OCI-LY7 (cell line): ENCODE data around the gene NRG2. TPM values are rescaled to one million over a fixed set of nuclear protein-coding genes. Genes with fewer than 3 reads are reported as not detected.

Experiments
- BruUV-seq: library from RNA; stranded (reverse); fragments of 400-500 nt; replicated peaks from 2 replicates; lab custom pipeline; 2021; lab: Mats Ljungman, UMichigan
- CTCF ChIA-PET: fragments of 300-600 bp; sonication (Branson Sonifier 250); formaldehyde crosslinking; loops from one replicate; lab custom pipeline; 2022; ENCODE audit warnings: antibody characterized with exemption; ENCODE audit not compliant: unreplicated experiment; lab: Charles Lee
- POLR2A ChIA-PET: fragments of 300-600 bp; sonication (Branson Sonifier 250); formaldehyde crosslinking; loops from one replicate; lab custom pipeline; 2022; ENCODE audit warnings: antibody characterized with exemption; lab: Charles Lee
- DNase-seq: peaks from one replicate; pipeline ENCODE4 v3.0.0-alpha.2; 2015; ENCODE audit warnings: low spot score
- H2AFZ ChIP-seq: fragments of 200-600 bp; sonication (generic), shearing (Covaris generic); 2 replicates; pipeline ENCODE4 v1.6.1; 2014; ENCODE audit warnings: mild to moderate bottlenecking, antibody characterized with exemption, low read length, moderate library complexity
- H3K27ac ChIP-seq: fragments of 200-600 bp; sonication (generic); 2 replicates; pipeline ENCODE4 v1.5.1; 2014; ENCODE audit warnings: mixed run types, low read depth, mild to moderate bottlenecking, moderate library complexity, low read length, inconsistent platforms; ENCODE audit not compliant: poor library complexity, severe bottlenecking
- H3K36me3 ChIP-seq: fragments of 200-600 bp; sonication (generic); 2 replicates; pipeline ENCODE4 v1.6.1; 2014; ENCODE audit warnings: mild to moderate bottlenecking, antibody characterized with exemption, low read length, moderate library complexity, mixed read lengths; ENCODE audit not compliant: insufficient read depth
- H3K4me1 ChIP-seq: fragments of 200-600 bp; sonication (generic); 2 replicates; pipeline ENCODE4 v1.5.1; 2014; ENCODE audit warnings: mild to moderate bottlenecking, low read length; ENCODE audit not compliant: insufficient read depth, poor library complexity, severe bottlenecking
- H3K4me2 ChIP-seq: fragments of 200-600 bp; sonication (generic); 2 replicates; pipeline ENCODE4 v1.6.1; 2014; ENCODE audit warnings: mild to moderate bottlenecking, low read length
- H3K4me3 ChIP-seq: fragments of 200-600 bp; sonication (generic); 2 replicates; pipeline ENCODE4 v1.5.1; 2014; ENCODE audit warnings: mild to moderate bottlenecking, low read depth, low read length; ENCODE audit not compliant: poor library complexity, severe bottlenecking
- H3K79me2 ChIP-seq: fragments of 200-600 bp; sonication (generic); 2 replicates; pipeline ENCODE4 v1.6.1; 2016; ENCODE audit warnings: low read depth, mild to moderate bottlenecking, low read length, moderate library complexity, mixed read lengths; ENCODE audit not compliant: insufficient read depth
- H3K9me2 ChIP-seq: fragments of 200-600 bp; sonication (generic); 2 replicates; pipeline ENCODE4 v1.6.1; 2016; ENCODE audit warnings: mild to moderate bottlenecking, low read length, mixed read lengths; ENCODE audit not compliant: insufficient read depth
- H3K9me3 ChIP-seq: fragments of 200-600 bp; sonication (generic); 2 replicates; pipeline ENCODE4 v1.6.1; 2014; ENCODE audit warnings: mild to moderate bottlenecking, mixed run types, low read length, mixed read lengths
- H4K20me1 ChIP-seq: fragments of 200-600 bp; sonication (generic); 2 replicates; pipeline ENCODE4 v1.6.1; 2014; ENCODE audit warnings: mild to moderate bottlenecking, antibody characterized with exemption, low read length, moderate library complexity, mixed read lengths; ENCODE audit not compliant: insufficient read depth
- EZH2phosphoT487 ChIP-seq: fragments of 200-600 bp; sonication (generic); IDR thresholded peaks from 2 replicates; pipeline ENCODE4 v1.6.1; 2018; ENCODE audit warnings: low read depth, borderline replicate concordance, mild to moderate bottlenecking, mixed run types, antibody characterized with exemption, low read length, moderate library complexity, mixed read lengths
- intact Hi-C: fragments of 100-400 bp; cut with micrococcal nuclease; formaldehyde crosslinking; loops from one replicate; pipeline ENCODE4 v1.10.0; 2022; ENCODE audit not compliant: unreplicated experiment
- total RNA-seq, 2 experiments: library from RNA; depleted of rRNA in 1 of 2; stranded (reverse); fragments of >200 nt in 1 of 2; shearing (Covaris generic) in 1 of 2; gene quantifications; 2 replicates each; pipeline ENCODE4 v1.2.3, GENCODE V29; 2014 to 2022
- TF ChIP-seq, protein P1 (sequence below): fragments of 200-600 bp; sonication (generic); conservative IDR thresholded peaks from 2 replicates; pipeline ENCODE4 v1.5.1; 2014; ENCODE audit warnings: mild to moderate bottlenecking, antibody characterized with exemption, low read length, moderate library complexity, mixed read lengths

The NRG2 gene
- total RNA-seq, 2 experiments from 2014 or later: 1.7 TPM; not detected in 1

DNA sequence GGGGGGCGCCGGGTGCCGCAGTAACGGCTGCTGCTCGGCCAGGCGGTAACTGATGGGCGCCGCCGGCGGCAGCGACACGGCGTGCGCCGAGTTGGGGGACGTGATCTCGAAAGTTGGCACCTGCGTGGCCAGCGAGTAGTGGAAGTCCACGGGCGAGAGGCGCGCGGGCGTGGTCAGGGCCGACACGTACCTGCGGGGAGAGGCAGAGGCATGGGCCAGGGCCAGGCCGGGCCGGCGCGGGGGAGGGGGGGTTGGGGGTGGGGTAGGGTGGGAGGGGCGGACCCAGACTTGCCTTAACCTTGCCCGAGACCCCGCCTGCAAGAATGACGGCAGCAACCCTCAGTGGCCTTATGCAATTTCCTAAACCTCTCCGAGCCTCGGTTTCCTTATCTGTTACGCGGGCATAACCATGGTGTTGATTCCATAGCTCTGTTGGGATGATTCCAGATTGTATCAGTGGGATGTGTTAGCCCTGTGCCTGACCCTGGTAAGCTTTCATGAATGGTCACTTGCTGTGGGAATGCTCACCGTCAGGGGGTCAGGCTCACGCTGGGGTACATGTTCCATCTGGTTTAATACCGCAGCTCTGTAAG is 194.5 kb downstream of the NRG2 start:
- no peak for DNase-seq
- intact Hi-C loops: no loop called here
- H3K9me2 ChIP-seq: no peaks in the 10 kb centered on the region
- CTCF ChIA-PET: no interaction called here
- H2AFZ ChIP-seq: no peak overlapping the region
- H3K36me3 ChIP-seq: no peaks in the 10 kb centered on the region
- peak overlapping the region; percentile 70 for H3K4me2 ChIP-seq
- H3K4me1 ChIP-seq: no peaks in the 10 kb centered on the region
- no TSS peak for BruUV-seq
- H3K79me2 ChIP-seq: no peaks in the 10 kb centered on the region
- H4K20me1 ChIP-seq: no peaks in the 10 kb centered on the region
- POLR2A ChIA-PET: no interaction called here
- no peak overlapping the region for H3K27ac ChIP-seq
- H3K9me3 ChIP-seq: no peaks in the 10 kb centered on the region
- H3K4me3 ChIP-seq: peak overlapping the region; percentile 68
- TF ChIP-seq EZH2phosphoT487: no peak
- TF ChIP-seq, protein P1, sequence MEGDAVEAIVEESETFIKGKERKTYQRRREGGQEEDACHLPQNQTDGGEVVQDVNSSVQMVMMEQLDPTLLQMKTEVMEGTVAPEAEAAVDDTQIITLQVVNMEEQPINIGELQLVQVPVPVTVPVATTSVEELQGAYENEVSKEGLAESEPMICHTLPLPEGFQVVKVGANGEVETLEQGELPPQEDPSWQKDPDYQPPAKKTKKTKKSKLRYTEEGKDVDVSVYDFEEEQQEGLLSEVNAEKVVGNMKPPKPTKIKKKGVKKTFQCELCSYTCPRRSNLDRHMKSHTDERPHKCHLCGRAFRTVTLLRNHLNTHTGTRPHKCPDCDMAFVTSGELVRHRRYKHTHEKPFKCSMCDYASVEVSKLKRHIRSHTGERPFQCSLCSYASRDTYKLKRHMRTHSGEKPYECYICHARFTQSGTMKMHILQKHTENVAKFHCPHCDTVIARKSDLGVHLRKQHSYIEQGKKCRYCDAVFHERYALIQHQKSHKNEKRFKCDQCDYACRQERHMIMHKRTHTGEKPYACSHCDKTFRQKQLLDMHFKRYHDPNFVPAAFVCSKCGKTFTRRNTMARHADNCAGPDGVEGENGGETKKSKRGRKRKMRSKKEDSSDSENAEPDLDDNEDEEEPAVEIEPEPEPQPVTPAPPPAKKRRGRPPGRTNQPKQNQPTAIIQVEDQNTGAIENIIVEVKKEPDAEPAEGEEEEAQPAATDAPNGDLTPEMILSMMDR: no peak

DNA sequence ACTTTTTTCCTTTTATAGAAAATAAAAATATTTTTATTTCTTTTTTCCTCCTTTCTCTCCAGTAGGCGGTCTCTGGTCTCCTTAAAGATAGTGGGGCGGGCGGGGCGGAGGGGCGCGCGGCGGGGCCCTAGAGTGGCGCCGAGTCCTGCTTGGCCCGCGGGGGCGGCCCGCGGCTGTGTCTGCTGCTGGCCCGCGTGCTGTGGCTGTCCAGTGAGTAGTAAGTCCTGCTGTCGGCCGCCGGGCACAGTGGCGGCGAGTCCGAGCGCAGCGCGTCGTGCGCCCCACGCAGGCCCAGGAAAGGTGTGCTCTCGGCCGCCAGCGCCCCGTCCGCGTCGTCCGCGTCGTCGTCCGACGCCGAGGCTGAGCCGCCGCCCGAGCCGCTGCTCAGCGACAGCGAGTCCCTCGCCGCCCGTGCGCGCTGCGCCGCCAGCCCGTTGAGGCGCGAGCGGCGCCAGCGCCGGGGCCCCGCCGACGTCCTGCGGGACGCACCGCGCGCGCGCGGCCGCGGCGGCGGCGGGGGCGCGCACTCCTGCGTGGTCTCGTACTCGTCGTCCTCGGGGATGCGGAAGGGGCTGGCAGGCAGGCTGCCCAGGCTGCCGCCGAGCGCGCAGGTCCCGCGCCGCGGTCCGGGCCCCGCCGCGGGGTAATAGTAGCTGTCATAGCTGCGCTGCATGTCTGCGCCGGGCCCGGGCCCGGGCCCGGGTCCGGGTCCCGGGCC is 195.2 kb downstream of the NRG2 start:
- DNase-seq: peak; percentile 65
- H3K27ac ChIP-seq: no peak overlapping the region
- H3K9me2 ChIP-seq: no peaks in the 10 kb centered on the region
- H3K36me3 ChIP-seq: no peaks in the 10 kb centered on the region
- H3K4me2 ChIP-seq: peak overlapping the region; percentile 70
- intact Hi-C loops: no loop called here
- H3K4me1 ChIP-seq: no peaks in the 10 kb centered on the region
- peak overlapping the region; percentile 68 for H3K4me3 ChIP-seq
- H3K79me2 ChIP-seq: no peaks in the 10 kb centered on the region
- H2AFZ ChIP-seq: no peak overlapping the region
- H4K20me1 ChIP-seq: no peaks in the 10 kb centered on the region
- no TSS peak for BruUV-seq
- ChIA-PET POLR2A (interaction anchor here (0.6 to 0.7 kb wide), 3 partner anchors 38 to 260 kb away, joined by 3 to 5 read pairs (median 3); no protein-coding TSS in a partner anchor), CTCF (interaction anchor here (0.5 kb wide), 1 partner anchor 16 kb away, joined by 3 read pairs; no protein-coding TSS in a partner anchor)
- no peaks in the 10 kb centered on the region for H3K9me3 ChIP-seq
- 0 out of 2 replicates have a peak, but pooled peaks have one; percentile 60 for TF ChIP-seq EZH2phosphoT487
- TF ChIP-seq, protein P1: no peak

DNA sequence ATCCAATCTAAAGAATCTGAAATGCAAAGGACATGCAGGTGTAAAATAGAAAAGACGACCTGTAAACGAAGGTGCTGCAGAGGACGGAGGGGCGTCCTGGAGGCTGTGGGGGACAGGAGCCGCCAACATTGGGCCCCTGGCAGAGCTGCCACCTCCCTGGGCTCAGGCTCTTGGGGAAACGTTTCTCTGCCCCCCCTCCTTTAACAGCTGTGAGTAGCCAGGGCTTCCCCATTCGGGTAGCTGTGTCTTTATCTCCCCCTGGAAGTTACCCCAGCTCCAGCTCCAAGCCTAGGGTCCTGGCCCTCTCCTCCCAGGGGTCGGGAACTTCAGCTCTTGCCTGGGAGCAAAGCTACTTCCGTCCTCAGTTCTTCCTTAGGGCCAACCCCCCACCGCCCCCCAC is 196.0 kb downstream of the NRG2 start:
- no TSS peak for BruUV-seq
- TF ChIP-seq, protein P1: no peak
- no peak for TF ChIP-seq EZH2phosphoT487
- intact Hi-C loops: no loop called here

More for the DNA sequence above, 196.0 kb downstream of the NRG2 start:
- Histone ChIP-seq H3K9me3 (no peaks in the 10 kb centered on the region), H3K9me2 (no peaks in the 10 kb centered on the region), H3K36me3 (no peaks in the 10 kb centered on the region), H3K27ac (no peak overlapping the region), H2AFZ (no peak overlapping the region), H3K79me2 (no peaks in the 10 kb centered on the region), H3K4me3 (no peak overlapping the region), H3K4me2 (0 out of 2 replicates have a peak overlapping the region, but pooled peaks have one; percentile 18), H3K4me1 (no peaks in the 10 kb centered on the region), H4K20me1 (no peaks in the 10 kb centered on the region)
- no peak for DNase-seq
- POLR2A ChIA-PET: interaction anchor here (0.7 kb wide), 2 partner anchors 39 to 206 kb away, joined by 3 read pairs; no protein-coding TSS in a partner anchor
- CTCF ChIA-PET: no interaction called here
